H1 (cell line): ENCODE data around the gene TGM1. TPM values are rescaled to one million over a fixed set of nuclear protein-coding genes. Genes with fewer than 3 reads are reported as not detected.

Source experiments
- CTCF ChIA-PET: fragments of 300-600 bp; sonication (Branson Sonifier 250); formaldehyde crosslinking; loops from one replicate; lab custom pipeline; 2021; ENCODE audit not compliant: partially characterized antibody; lab: Charles Lee
- POLR2A ChIA-PET: fragments of 300-600 bp; sonication (Branson Sonifier 250); formaldehyde crosslinking; loops from one replicate; lab custom pipeline; 2021; ENCODE audit warnings: inconsistent platforms; ENCODE audit not compliant: partially characterized antibody; lab: Charles Lee
- DNase-seq, 2 experiments: peaks; one replicate each; pipeline versions ENCODE4 v3.0.0 to v3.0.0-alpha.2; 2010 to 2022; ENCODE audit warnings: low spot score in 2 of 2, low read depth in 1 of 2, mixed read lengths in 1 of 2
- FAIRE-seq: peaks from 2 replicates; lab custom pipeline; 2011; peaks lifted over from hg19 to GRCh38; lab: Jason Lieb, UNC
- H2AFZ ChIP-seq: 2 replicates; pipeline ENCODE4 v1.8.1; 2012; ENCODE audit warnings: low read length, inconsistent platforms
- H2AK5ac ChIP-seq: 2 replicates; pipeline ENCODE4 v1.6.1; 2013; ENCODE audit warnings: low read depth, low read length
- H2BK120ac ChIP-seq: replicated peaks from 2 replicates; pipeline ENCODE3; 2013; ENCODE audit warnings: low read depth, low read length, inconsistent platforms
- H2BK12ac ChIP-seq: 2 replicates; pipeline ENCODE4 v1.6.1; 2013; ENCODE audit warnings: low read depth, low read length
- H2BK15ac ChIP-seq: 2 replicates; pipeline ENCODE4 v1.6.1; 2013; ENCODE audit warnings: low read length
- H2BK20ac ChIP-seq: 2 replicates; pipeline ENCODE4 v1.6.1; 2013; ENCODE audit warnings: low read length
- H2BK5ac ChIP-seq: 2 replicates; pipeline ENCODE4 v1.6.1; 2013; ENCODE audit warnings: low read depth, low read length
- H3K14ac ChIP-seq: 2 replicates; pipeline ENCODE4 v1.6.1; 2013; ENCODE audit warnings: inconsistent platforms; ENCODE audit not compliant: insufficient read length
- H3K18ac ChIP-seq: 2 replicates; pipeline ENCODE4 v1.6.1; 2013; ENCODE audit warnings: low read length; ENCODE audit errors: extremely low read depth
- H3K23ac ChIP-seq: 2 replicates; pipeline ENCODE4 v1.6.1; 2013; ENCODE audit warnings: inconsistent platforms; ENCODE audit not compliant: insufficient read length
- H3K23me2 ChIP-seq: 2 replicates; pipeline ENCODE4 v1.6.1; 2013; ENCODE audit warnings: low read depth, low read length
- H3K27ac ChIP-seq: 2 replicates; pipeline ENCODE4 v1.6.1; 2011; ENCODE audit warnings: low read depth, low read length, inconsistent platforms
- H3K27me3 ChIP-seq, 4 experiments: replicated peaks in 1 of 4; 1 replicate in 1 of 4; 2 replicates in 3 of 4; pipeline versions ENCODE4 v1.6.1 to v1.8.1; 2011 to 2013; ENCODE audit warnings: low read length in 3 of 4, mild to moderate bottlenecking in 3 of 4, inconsistent platforms in 2 of 4, mixed read lengths in 2 of 4, moderate library complexity in 1 of 4; ENCODE audit not compliant: control insufficient read depth in 3 of 4, insufficient read depth in 3 of 4; ENCODE audit errors: extremely low read depth in 1 of 4
- H3K36me3 ChIP-seq, 4 experiments: 2 replicates each; pipeline versions ENCODE4 v1.6.1 to v1.8.1; 2011 to 2013; ENCODE audit warnings: mild to moderate bottlenecking in 4 of 4, low read length in 3 of 4, moderate library complexity in 2 of 4, control low read depth in 1 of 4, inconsistent platforms in 1 of 4; ENCODE audit not compliant: insufficient read depth in 4 of 4, control insufficient read depth in 2 of 4
- H3K4ac ChIP-seq: replicated peaks from 2 replicates; pipeline ENCODE3; 2013; ENCODE audit warnings: low read length, low read depth, mixed read lengths, inconsistent platforms; ENCODE audit not compliant: insufficient read length
- H3K4me1 ChIP-seq, 4 experiments: replicated peaks in 1 of 4; 1 replicate in 1 of 4; 2 replicates in 3 of 4; pipeline versions ENCODE4 v1.6.1 to v1.8.1; 2011 to 2013; ENCODE audit warnings: low read length in 3 of 4, inconsistent platforms in 2 of 4, mixed read lengths in 1 of 4; ENCODE audit not compliant: insufficient read depth in 4 of 4, control insufficient read depth in 3 of 4
- H3K4me2 ChIP-seq, 2 experiments: 2 replicates each; pipeline versions ENCODE4 v1.6.1 to v1.8.1; 2011 to 2013; ENCODE audit warnings: low read depth in 2 of 2, low read length in 2 of 2, control low read depth in 1 of 2, inconsistent platforms in 1 of 2, mild to moderate bottlenecking in 1 of 2; ENCODE audit not compliant: insufficient read depth in 1 of 2
- H3K4me3 ChIP-seq, 4 experiments: fragments of 200-600, 300-600 bp in 1 of 4; sonication (generic), shearing (Covaris generic), sonication (Bioruptor Twin) in 1 of 4; 2 replicates each; pipeline versions ENCODE4 v1.5.1 to v1.8.1; 2011 to 2016; ENCODE audit warnings: low read length in 4 of 4, low read depth in 3 of 4, control low read depth in 2 of 4, inconsistent platforms in 2 of 4, mild to moderate bottlenecking in 2 of 4, mixed read lengths in 1 of 4, moderate library complexity in 1 of 4; ENCODE audit not compliant: insufficient read depth in 2 of 4; ENCODE audit errors: extremely low read depth in 1 of 4
- H3K56ac ChIP-seq: replicated peaks from 2 replicates; pipeline ENCODE3; 2013; ENCODE audit warnings: low read depth, mild to moderate bottlenecking, mixed read lengths, low read length, inconsistent platforms; ENCODE audit not compliant: insufficient read length
- H3K79me1 ChIP-seq: 2 replicates; pipeline ENCODE4 v1.6.1; 2013; ENCODE audit warnings: low read depth, low read length, control low read depth
- H3K79me2 ChIP-seq, 2 experiments: 2 replicates each; pipeline versions ENCODE4 v1.6.1 to v1.8.1; 2012 to 2013; ENCODE audit warnings: low read length in 2 of 2, mild to moderate bottlenecking in 2 of 2, inconsistent platforms in 1 of 2; ENCODE audit not compliant: insufficient read depth in 2 of 2, control insufficient read depth in 1 of 2
- H3K9ac ChIP-seq, 4 experiments: replicated peaks in 1 of 4; 1 replicate in 1 of 4; 2 replicates in 3 of 4; pipeline versions ENCODE4 v1.6.1 to v1.8.1; 2011 to 2013; ENCODE audit warnings: low read depth in 3 of 4, low read length in 3 of 4, control low read depth in 2 of 4, mild to moderate bottlenecking in 2 of 4, moderate library complexity in 2 of 4, inconsistent platforms in 1 of 4; ENCODE audit errors: extremely low read depth in 1 of 4
- H3K9me3 ChIP-seq, 2 experiments: 2 replicates each; pipeline versions ENCODE4 v1.6.1 to v1.8.1; 2012 to 2013; ENCODE audit warnings: mild to moderate bottlenecking in 2 of 2, moderate library complexity in 2 of 2, control low read depth in 1 of 2, inconsistent platforms in 1 of 2, low read depth in 1 of 2, low read length in 1 of 2, mixed read lengths in 1 of 2; ENCODE audit not compliant: insufficient read depth in 2 of 2
- H4K20me1 ChIP-seq, 2 experiments: replicated peaks in 1 of 2; 2 replicates each; pipeline versions ENCODE3 to v1.8.1; 2011 to 2013; ENCODE audit warnings: inconsistent platforms in 2 of 2, low read length in 2 of 2, mild to moderate bottlenecking in 1 of 2; ENCODE audit not compliant: insufficient read depth in 2 of 2, control insufficient read depth in 1 of 2
- H4K5ac ChIP-seq: 2 replicates; pipeline ENCODE4 v1.6.1; 2013; ENCODE audit warnings: low read length, low read depth, mixed read lengths, inconsistent platforms; ENCODE audit not compliant: insufficient read length
- H4K8ac ChIP-seq: 2 replicates; pipeline ENCODE4 v1.8.0; 2013; ENCODE audit warnings: mild to moderate bottlenecking, moderate library complexity, low read length, inconsistent platforms; ENCODE audit not compliant: insufficient read depth; ENCODE audit errors: extremely low read depth
- H4K91ac ChIP-seq: replicated peaks from 2 replicates; pipeline ENCODE3; 2013; ENCODE audit warnings: low read length, mixed read lengths, inconsistent platforms; ENCODE audit not compliant: insufficient read length
- RAD21 ChIP-seq, 2 experiments: IDR thresholded peaks in 1 of 2; conservative IDR thresholded peaks in 1 of 2; 2 replicates each; pipeline ENCODE4 v1.6.1; 2011; ENCODE audit warnings: low read depth in 2 of 2, low read length in 2 of 2, improper control_type of control experiment in 1 of 2, inconsistent platforms in 1 of 2, mild to moderate bottlenecking in 1 of 2, moderate library complexity in 1 of 2
- RXRA ChIP-seq: IDR thresholded peaks from 2 replicates; pipeline ENCODE4 v1.6.1; 2011; ENCODE audit warnings: low read depth, mild to moderate bottlenecking, low read length, moderate library complexity; ENCODE audit not compliant: insufficient read depth
- WGBS, 2 experiments: shearing (Covaris generic) in 1 of 2; methylation state at CpG; one replicate each; pipeline versions ENCODE4 v1.1.6 to v1.1.7; 2013 to 2015; ENCODE audit warnings: low lambda C conversion rate in 2 of 2, mixed read lengths in 2 of 2, inconsistent platforms in 1 of 2, low coverage in 1 of 2, missing lambda C conversion rate in 1 of 2; ENCODE audit not compliant: insufficient replicate concordance in 2 of 2, insufficient coverage in 1 of 2, insufficient read length in 1 of 2; ENCODE audit errors: extremely low coverage in 1 of 2, missing lambda C conversion rate in 1 of 2; 5-methylcytosine and 5-hydroxymethylcytosine counted together
- polyA plus RNA-seq, 7 experiments: library from polyadenylated mRNA; depleted of rRNA in 3 of 7; stranded (reverse) in 5 of 7; unstranded in 2 of 7; fragments of >200 nt in 5 of 7; fragments of 200-250 nt in 2 of 7; gene quantifications; 1 replicate in 5 of 7; 2 replicates in 1 of 7; 4 replicates in 1 of 7; pipeline versions ENCODE4 v1.2.1 to v1.2.3, GENCODE V29; 2011 to 2013; ENCODE audit warnings: missing spikeins in 2 of 7, mixed read lengths in 2 of 7
- total RNA-seq: library from RNA; stranded (reverse); fragmentation: NEBNext Ultra II Directional; extraction: Animal tissue kit (Norgen Biotek cat#: 25700); gene quantifications from 2 replicates; pipeline ENCODE4 v1.2.1, GENCODE V29; 2021

TGM1 gene
- total and polyA plus RNA-seq, 2 of the 8 experiments (the other 6 are each of a cell fraction or from before 2014, with no cell fraction given) = 1.8 to 2.2 TPM

DNA sequence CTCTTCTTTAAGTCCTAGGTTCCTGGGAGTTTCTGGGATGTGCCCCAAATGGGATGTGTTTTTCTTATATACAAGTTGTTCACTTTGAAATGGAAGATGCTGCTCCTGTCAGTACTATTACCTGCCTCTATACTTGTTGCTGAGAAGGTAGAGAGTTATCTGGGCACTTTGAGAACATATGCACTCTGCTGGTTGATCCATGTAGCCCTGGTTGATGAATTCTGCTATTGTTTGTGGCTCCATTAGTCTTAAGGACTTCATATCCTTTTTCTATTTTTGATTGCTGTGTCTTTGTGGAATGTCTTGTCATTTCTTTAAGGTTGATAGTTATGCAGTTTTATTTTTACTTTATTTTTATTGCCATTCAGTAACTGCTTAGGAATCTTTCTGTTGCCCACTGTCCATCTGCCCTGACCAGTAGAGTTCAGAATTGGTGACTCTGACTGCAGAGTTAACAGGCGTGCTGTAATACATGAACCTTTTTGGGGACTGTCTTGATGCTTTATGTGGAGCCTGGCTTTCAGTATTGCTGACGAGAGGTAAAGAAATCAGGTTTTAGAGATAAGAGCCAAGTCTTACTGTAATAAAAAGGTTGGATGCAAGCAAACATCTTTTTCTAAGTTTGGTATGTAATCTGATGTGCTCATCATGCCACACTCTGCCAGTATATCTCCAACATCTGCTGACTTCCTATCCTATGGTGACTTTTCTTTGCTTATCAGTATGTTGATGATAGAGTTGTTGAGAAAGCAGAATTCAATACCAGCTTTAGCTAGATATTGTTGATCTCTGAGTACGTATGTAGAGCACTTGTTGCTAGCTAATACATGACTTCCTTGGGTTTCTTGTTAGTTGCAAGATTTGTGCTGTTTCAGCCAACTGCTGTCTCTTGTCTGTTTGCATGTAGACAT, 28.6 kb downstream of the TGM1 start:
- Histone ChIP-seq H3K79me2 (peaks cover 3 to 33% of the 10 kb centered on the region in 2 experiments; a peak in 2 of 4 replicates), H3K27ac (no peak overlapping the region), H4K91ac (no peak overlapping the region), H3K4me3 (no peak overlapping the region), H3K56ac (no peak overlapping the region), H2BK15ac (no peak overlapping the region), H2AFZ (no peak overlapping the region), H4K8ac (no peak overlapping the region), H2AK5ac (no peak overlapping the region), H3K23ac (no peak overlapping the region), H3K4ac (no peak overlapping the region), H3K79me1 (no peaks in the 10 kb centered on the region; the same call in 1 of the 2 replicates), H2BK20ac (no peak overlapping the region), H4K20me1 (peaks cover 3 to 7% of the 10 kb centered on the region in 2 experiments), H2BK5ac (no peak overlapping the region), H3K23me2 (peaks cover 11% of the 10 kb centered on the region), H3K27me3 (no peaks in the 10 kb centered on the region; a peak in 1 of 7 replicates), H3K14ac (no peak overlapping the region), H3K9ac (no peak overlapping the region), H4K5ac (no peak overlapping the region), H3K4me1 (peaks cover 2 to 14% (median 4%) of the 10 kb centered on the region in 4 experiments; a peak in 5 of 7 replicates), H3K18ac (no peak overlapping the region), H2BK120ac (no peak overlapping the region), H3K36me3 (peaks cover 8 to 42% (median 34%) of the 10 kb centered on the region in 4 experiments), H3K9me3 (no peaks in the 10 kb centered on the region), H2BK12ac (no peak overlapping the region), H3K4me2 (peak overlapping the region in 1 of 2 experiments; percentile 86; a peak in 1 of 4 replicates)
- WGBS, 2 experiments = 85% methylated on average over 3 of the region's 3 CpGs; no CpG with 5 or more reads in 1 of the 2 experiments
- DNase-seq (no peak), FAIRE-seq (no peak)
- ChIA-PET CTCF (interaction anchor here (0.9 to 1.8 kb wide), 9 partner anchors 8 to 198 kb away, joined by 3 to 8 read pairs (median 6); partner anchors contain the start of gene TINF2), POLR2A (interaction anchor here (0.9 to 2.3 kb wide), 5 partner anchors 8 to 119 kb away, joined by 3 to 12 read pairs (median 6); partner anchors contain the start of genes DCAF11, IPO4, MDP1 and NRL)
- TF ChIP-seq RXRA = no peak
- TF ChIP-seq RAD21 (IDR thresholded peaks at IDR 0.05 in 1 of 2, conservative IDR thresholded peaks at IDR 0.05 in 1 of 2; ENCODE audit: low read depth in 2 of 2, low read length in 2 of 2) = no peak
